Measurements from ENCODE around the gene CTNNBIP1.

CTNNBIP1 gene

GRCh38 chr1:9835758-9836631 is 74.1 kb downstream of the CTNNBIP1 start:
- peak in 14 of 56 donors; percentile 26 to 72 (median 48) for DNase-seq

GRCh38 chr1:9835404-9835757 is 74.7 kb downstream of the CTNNBIP1 start:
- DNase-seq = no peak

GRCh38 chr1:9833632-9834031 is 76.4 kb downstream of the CTNNBIP1 start:
- no peak for DNase-seq

- DNase-seq = no peak
Measured at GRCh38 chr1:9827558-9828185, 82.4 kb downstream of the CTNNBIP1 start.

- no peak for DNase-seq
Measured at GRCh38 chr1:9826616-9827015, 83.5 kb downstream of the CTNNBIP1 start.

GRCh38 chr1:9826087-9826486 is 84.0 kb downstream of the CTNNBIP1 start:
- DNase-seq = no peak

- DNase-seq = peak in 6 of 56 donors; percentile 21 to 57 (median 38)
Measured at GRCh38 chr1:9825093-9826074, 84.7 kb downstream of the CTNNBIP1 start.

GRCh38 chr1:9824702-9825089 is 85.4 kb downstream of the CTNNBIP1 start:
- DNase-seq = no peak

GRCh38 chr1:9823943-9824701 is 85.9 kb downstream of the CTNNBIP1 start, which contains the start of gene CLSTN1:
CLSTN1 (minus strand) TSS chr1:9823965; CDS start chr1:9823733, 232 bp downstream.
- DNase-seq = peak in 53 of 56 donors; percentile 42 to 93 (median 79)

- peak in 1 of 56 donors; percentile 55 for DNase-seq
Measured at GRCh38 chr1:9823693-9823942, 86.5 kb downstream of the CTNNBIP1 start.

GRCh38 chr1:9822897-9823692 is 87.0 kb downstream of the CTNNBIP1 start:
- peak in 19 of 56 donors; percentile 17 to 52 (median 31) for DNase-seq

- DNase-seq = no peak
Measured at GRCh38 chr1:9822490-9822889, 87.6 kb downstream of the CTNNBIP1 start.

GRCh38 chr1:9821710-9822109 is 88.4 kb downstream of the CTNNBIP1 start:
- no peak for DNase-seq

GRCh38 chr1:9820521-9820920 is 89.5 kb downstream of the CTNNBIP1 start:
- DNase-seq = no peak

GRCh38 chr1:9817734-9818133 is 92.3 kb downstream of the CTNNBIP1 start:
- DNase-seq = no peak

- DNase-seq = no peak
Measured at GRCh38 chr1:9816199-9816598, 93.9 kb downstream of the CTNNBIP1 start.

GRCh38 chr1:9815150-9815549 is 94.9 kb downstream of the CTNNBIP1 start:
- DNase-seq = no peak

- no peak for DNase-seq
Measured at GRCh38 chr1:9814619-9815018, 95.5 kb downstream of the CTNNBIP1 start.

- no peak for DNase-seq
Measured at GRCh38 chr1:9811239-9811966, 98.7 kb downstream of the CTNNBIP1 start.

Measured in amygdala (tissue), 56 donors.